Peyer's patch (tissue), 4 donors: Measurements from ENCODE around the gene SLC9A1.

Source experiments
- POLR2A ChIP-seq, 2 donors: fragments of 450-650 bp; IDR thresholded peaks; one replicate each; pipeline ENCODE4 v1.5.1; 2017; ENCODE audit warnings: antibody characterized with exemption in 2 of 2, mild to moderate bottlenecking in 2 of 2, moderate library complexity in 2 of 2
- TF ChIP-seq, protein P1 (sequence below), 6 experiments: fragments of 450-650 bp in 4 of 6; fragments of 200-600 bp in 2 of 6; sonication (generic) in 1 of 6; IDR thresholded peaks; one replicate each; pipeline ENCODE4 v1.5.1; 2017 to 2019; ENCODE audit warnings: antibody characterized with exemption in 6 of 6, mild to moderate bottlenecking in 3 of 6, moderate library complexity in 1 of 6

- no peak for TF ChIP-seq POLR2A (IDR thresholded peaks at IDR 0.05)
- TF ChIP-seq, protein P1, sequence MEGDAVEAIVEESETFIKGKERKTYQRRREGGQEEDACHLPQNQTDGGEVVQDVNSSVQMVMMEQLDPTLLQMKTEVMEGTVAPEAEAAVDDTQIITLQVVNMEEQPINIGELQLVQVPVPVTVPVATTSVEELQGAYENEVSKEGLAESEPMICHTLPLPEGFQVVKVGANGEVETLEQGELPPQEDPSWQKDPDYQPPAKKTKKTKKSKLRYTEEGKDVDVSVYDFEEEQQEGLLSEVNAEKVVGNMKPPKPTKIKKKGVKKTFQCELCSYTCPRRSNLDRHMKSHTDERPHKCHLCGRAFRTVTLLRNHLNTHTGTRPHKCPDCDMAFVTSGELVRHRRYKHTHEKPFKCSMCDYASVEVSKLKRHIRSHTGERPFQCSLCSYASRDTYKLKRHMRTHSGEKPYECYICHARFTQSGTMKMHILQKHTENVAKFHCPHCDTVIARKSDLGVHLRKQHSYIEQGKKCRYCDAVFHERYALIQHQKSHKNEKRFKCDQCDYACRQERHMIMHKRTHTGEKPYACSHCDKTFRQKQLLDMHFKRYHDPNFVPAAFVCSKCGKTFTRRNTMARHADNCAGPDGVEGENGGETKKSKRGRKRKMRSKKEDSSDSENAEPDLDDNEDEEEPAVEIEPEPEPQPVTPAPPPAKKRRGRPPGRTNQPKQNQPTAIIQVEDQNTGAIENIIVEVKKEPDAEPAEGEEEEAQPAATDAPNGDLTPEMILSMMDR (IDR thresholded peaks at IDR 0.05): no peak
These were observed 77.0 kb downstream of the SLC9A1 start for GRCh38 chr1:27077968-27078367.
